Upper lobe of left lung (tissue), 6 donors: ENCODE measurements around the gene DEFB108B. TPM values are rescaled to one million over a fixed set of nuclear protein-coding genes. Genes with fewer than 3 reads are reported as not detected.
"Not testable (repeated sequence)": the region's sequence is repeated elsewhere in the genome, so short reads cannot be mapped to it uniquely, and the experiment has no call there.

Experiments used
- ATAC-seq, 2 donors: fragments of 200-7000 bp; cut with Tn5 transposase; one replicate each; pipeline ENCODE4 v1.9.1; 2022; ENCODE audit warnings: mild to moderate bottlenecking in 2 of 2, moderate library complexity in 2 of 2; ENCODE audit not compliant: low FRiP score in 2 of 2
- DNase-seq, 2 donors: peaks; one replicate each; pipeline ENCODE4 v3.0.0-alpha.2; 2019 to 2020
- H3K27ac ChIP-seq, 4 donors: fragments of 200-600 bp; sonication (generic); one replicate each; pipeline ENCODE4 v1.5.1; 2016 to 2019
- H3K27me3 ChIP-seq, 4 donors: fragments of 200-600 bp; sonication (generic); one replicate each; pipeline ENCODE4 v1.5.1; 2017 to 2019
- H3K36me3 ChIP-seq, 4 donors: fragments of 200-600 bp; sonication (generic); one replicate each; pipeline ENCODE4 v1.5.1; 2016 to 2019
- H3K4me1 ChIP-seq, 4 donors: fragments of 200-600 bp; sonication (generic); one replicate each; pipeline ENCODE4 v1.5.1; 2018 to 2019
- H3K4me3 ChIP-seq, 4 donors: fragments of 200-600 bp; sonication (generic); one replicate each; pipeline ENCODE4 v1.5.1; 2017 to 2019; ENCODE audit warnings: mild to moderate bottlenecking in 2 of 4, moderate library complexity in 1 of 4
- H3K9me3 ChIP-seq, 4 donors: fragments of 200-600 bp; sonication (generic); one replicate each; pipeline ENCODE4 v1.5.1; 2018 to 2019
- CTCF ChIP-seq, 6 experiments: fragments of 450-650 bp in 4 of 6; fragments of 200-600 bp in 2 of 6; sonication (generic) in 2 of 6; IDR thresholded peaks; one replicate each; pipeline ENCODE4 v1.5.1; 2016 to 2019; ENCODE audit warnings: antibody characterized with exemption in 6 of 6
- EP300 ChIP-seq, 4 donors: sonication (generic); formaldehyde crosslinking; IDR thresholded peaks; one replicate each; pipeline ENCODE4 v1.5.1; 2017; ENCODE audit warnings: antibody characterized with exemption in 4 of 4, control low read depth in 2 of 4
- WGBS, 2 donors: methylation state at CpG; one replicate each; pipeline ENCODE4 v1.1.5; 2017 to 2018; 5-methylcytosine and 5-hydroxymethylcytosine counted together
- total RNA-seq, 6 donors: library from RNA; depleted of rRNA in 4 of 6; stranded (reverse); fragments of >200 nt in 4 of 6; gene quantifications; one replicate each; pipeline versions ENCODE4 v1.1.0 to v1.2.1, GENCODE V29; 2016 to 2021
- donor health status: DM: no; HTN: no; CAD: no; lungs with moderate emphysema.
- donor health status: DM: no; HTN: yes; CAD: no; lungs with severe emphysema.

Gene DEFB108B
- total RNA-seq, 6 donors from 2014 or later = not detected

GRCh38 chr11:71812529-71812928, 20.5 kb upstream of the DEFB108B start:
- H3K4me3 ChIP-seq, H3K9me3 ChIP-seq, H3K4me1 ChIP-seq, ATAC-seq, H3K27me3 ChIP-seq, H3K36me3 ChIP-seq: not testable (repeated sequence)
- DNase-seq = peak in 1 of 2 donors; percentile 48
- WGBS, 2 donors = 93 to 100% methylated on average over 2 to 3 of the region's 3 CpGs
- peak overlapping the region in 2 of 4 donors; percentile 26 to 52 for H3K27ac ChIP-seq

GRCh38 chr11:71813481-71814355, 19.3 kb upstream of the DEFB108B start:
- WGBS, 2 donors = 10 to 13% methylated on average over 17 to 21 of the region's 46 CpGs
- peak; percentile 64 to 87 (median 84) for TF ChIP-seq CTCF (IDR thresholded peaks at IDR 0.05)

DNA sequence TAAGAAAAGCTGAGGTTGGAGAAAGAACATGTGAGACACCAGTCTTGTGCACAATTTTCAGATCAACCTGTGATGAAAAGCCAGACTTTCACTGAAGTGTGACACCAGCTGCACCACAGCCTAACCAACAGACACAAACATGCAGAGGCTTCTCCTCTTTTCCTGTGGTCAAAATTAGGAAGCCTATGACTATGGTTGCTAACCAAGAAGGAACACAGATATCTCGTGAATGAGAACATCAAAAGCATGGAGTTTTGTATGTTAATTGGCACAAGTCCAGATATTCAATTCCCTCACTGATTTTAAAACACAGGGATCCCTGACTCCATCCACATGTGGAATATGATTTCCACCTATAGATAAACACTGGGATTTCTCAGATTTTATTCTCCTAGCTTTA, 11.5 kb upstream of the DEFB108B start:
- DNase-seq, H3K4me1 ChIP-seq, H3K4me3 ChIP-seq, ATAC-seq, H3K27ac ChIP-seq, H3K27me3 ChIP-seq, H3K9me3 ChIP-seq, H3K36me3 ChIP-seq: not testable (repeated sequence)
- 25 to 44% methylated on average over 1 of the region's 1 CpG for WGBS, 2 donors

More at GRCh38 chr11:71813481-71814355, 19.3 kb upstream of the DEFB108B start:
- not testable (repeated sequence) for H3K9me3 ChIP-seq, ATAC-seq, H3K36me3 ChIP-seq, H3K4me1 ChIP-seq, H3K27me3 ChIP-seq
- DNase-seq = peak; percentile 84 to 91
- peak overlapping the region; percentile 4 to 57 (median 46) for H3K4me3 ChIP-seq
- peak overlapping the region in 3 of 4 donors; percentile 34 to 78 (median 35) for H3K27ac ChIP-seq

- H3K4me3 ChIP-seq, H3K36me3 ChIP-seq, H3K4me1 ChIP-seq, ATAC-seq, H3K27me3 ChIP-seq, DNase-seq, H3K27ac ChIP-seq, H3K9me3 ChIP-seq: not testable (repeated sequence)
- WGBS, 2 donors = 95 to 98% methylated on average over 3 of the region's 3 CpGs
Measured at GRCh38 chr11:71829247-71829646, 3.8 kb upstream of the DEFB108B start.

DNA sequence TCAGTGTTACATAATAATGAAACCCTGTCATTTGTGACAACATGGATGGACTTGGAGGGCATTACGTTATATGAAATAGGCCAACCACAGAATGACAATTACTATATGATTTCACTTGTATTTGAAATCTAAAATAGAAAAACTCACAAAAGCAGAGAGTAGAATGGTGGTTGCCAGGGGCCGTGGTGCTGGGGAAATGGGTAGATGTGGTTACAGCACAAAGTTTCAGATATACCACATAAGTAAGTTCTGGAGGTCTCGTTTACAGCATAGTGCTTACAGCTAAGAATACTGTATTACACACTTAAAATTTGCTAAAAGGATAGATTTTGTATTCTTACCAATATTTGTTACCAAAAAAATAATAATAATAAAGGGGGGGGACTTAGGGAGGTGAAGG, 3.3 kb upstream of the DEFB108B start:
- not testable (repeated sequence) for H3K36me3 ChIP-seq, H3K9me3 ChIP-seq, H3K4me1 ChIP-seq, H3K4me3 ChIP-seq, H3K27ac ChIP-seq, DNase-seq, ATAC-seq, H3K27me3 ChIP-seq
- WGBS, 2 donors = 78 to 84% methylated on average over 3 of the region's 3 CpGs

DNA sequence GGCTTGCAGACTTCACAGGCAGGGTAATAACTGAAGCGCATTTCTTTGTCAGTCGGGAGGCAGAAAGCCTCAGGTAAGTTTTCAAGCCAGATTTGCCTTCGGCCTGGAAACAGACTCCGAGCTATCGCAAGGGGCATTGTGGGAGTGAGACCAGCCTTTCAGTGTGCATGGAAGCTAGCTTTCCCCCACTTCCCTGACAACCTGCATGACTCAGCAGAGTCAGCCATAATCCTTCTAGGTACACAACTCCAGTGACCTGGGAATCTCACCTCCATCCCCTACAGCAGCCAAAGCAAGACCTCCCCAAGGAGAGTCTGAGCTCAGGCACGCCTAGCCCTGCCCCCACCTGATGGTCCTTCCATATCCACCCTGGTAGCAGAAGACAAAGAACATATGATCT, 9.7 kb downstream of the DEFB108B start:
- H3K27ac ChIP-seq, H3K36me3 ChIP-seq, H3K9me3 ChIP-seq, ATAC-seq, H3K27me3 ChIP-seq, H3K4me3 ChIP-seq, H3K4me1 ChIP-seq, DNase-seq: not testable (repeated sequence)
- 87 to 94% methylated on average over 3 to 6 of the region's 6 CpGs for WGBS, 2 donors

DNA sequence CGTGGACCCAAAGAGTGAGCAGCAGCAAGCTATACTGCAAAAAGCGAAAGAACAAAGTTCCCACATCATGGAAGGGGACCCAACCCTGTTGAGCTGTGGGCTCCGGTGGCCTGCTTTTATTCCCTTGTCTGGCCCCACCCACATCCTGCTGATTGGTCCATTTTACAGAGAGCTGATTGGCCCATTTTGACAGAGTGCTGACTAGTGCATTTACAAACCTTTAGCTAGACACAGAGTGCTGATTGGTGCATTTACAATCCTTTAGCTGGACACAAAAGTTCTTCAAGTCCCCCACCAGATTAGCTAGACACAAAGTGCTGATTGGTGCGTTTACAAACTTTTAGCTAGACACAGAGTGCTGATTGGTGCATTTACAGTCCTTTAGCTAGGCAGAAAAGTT, 10.4 kb downstream of the DEFB108B start:
- not testable (repeated sequence) for DNase-seq, H3K4me3 ChIP-seq, ATAC-seq, H3K36me3 ChIP-seq, H3K27me3 ChIP-seq, H3K9me3 ChIP-seq, H3K4me1 ChIP-seq, H3K27ac ChIP-seq
- WGBS, 2 donors = 88 to 92% methylated on average over 3 to 4 of the region's 4 CpGs

- ATAC-seq (no peak), DNase-seq (peak in 1 of 2 donors; percentile 79)
- H3K36me3 ChIP-seq = no peaks in the 10 kb centered on the region
- 75 to 76% methylated on average over 7 to 13 of the region's 15 CpGs for WGBS, 2 donors
- no peak overlapping the region for H3K27ac ChIP-seq
- H3K4me1 ChIP-seq = no peaks in the 10 kb centered on the region
- no peaks in the 10 kb centered on the region for H3K27me3 ChIP-seq
- H3K4me3 ChIP-seq = no peak overlapping the region
- no peaks in the 10 kb centered on the region for H3K9me3 ChIP-seq
- no peak for TF ChIP-seq EP300 (IDR thresholded peaks at IDR 0.05)
Measured at GRCh38 chr11:71843858-71844257, 10.9 kb downstream of the DEFB108B start.

DNA sequence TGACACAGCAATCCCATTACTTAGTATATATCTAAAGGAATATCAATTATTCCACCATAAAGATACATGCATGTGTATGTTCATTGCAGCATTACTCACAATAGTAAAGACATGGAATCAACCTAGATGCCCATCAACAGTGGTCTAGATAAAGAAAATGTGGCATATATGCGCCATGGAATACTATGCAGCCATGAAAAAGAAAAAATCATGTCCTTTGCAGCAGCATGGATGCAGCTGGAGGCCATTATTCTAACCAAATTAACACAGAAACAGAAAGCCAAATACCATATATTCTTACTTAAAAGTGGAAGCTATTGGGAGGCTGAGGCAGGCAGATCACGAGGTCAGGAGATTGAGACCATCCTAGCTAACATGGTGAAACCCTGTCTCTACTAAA, 20.9 kb downstream of the DEFB108B start:
- not testable (repeated sequence) for H3K4me1 ChIP-seq, H3K9me3 ChIP-seq, H3K27me3 ChIP-seq, H3K36me3 ChIP-seq, DNase-seq, H3K4me3 ChIP-seq, ATAC-seq, H3K27ac ChIP-seq
- 93 to 100% methylated on average over 2 of the region's 2 CpGs for WGBS, 2 donors

GRCh38 chr11:71855880-71856279, 22.9 kb downstream of the DEFB108B start:
- not testable (repeated sequence) for H3K9me3 ChIP-seq, H3K27me3 ChIP-seq, DNase-seq, ATAC-seq, H3K27ac ChIP-seq, H3K36me3 ChIP-seq, H3K4me3 ChIP-seq, H3K4me1 ChIP-seq
- 40 to 57% methylated on average over 2 of the region's 2 CpGs for WGBS, 2 donors

GRCh38 chr11:71860835-71861234, 27.8 kb downstream of the DEFB108B start:
- H3K9me3 ChIP-seq, H3K27ac ChIP-seq, H3K36me3 ChIP-seq, H3K4me1 ChIP-seq, DNase-seq, H3K27me3 ChIP-seq, H3K4me3 ChIP-seq, ATAC-seq: not testable (repeated sequence)
- 93 to 96% methylated on average over 3 of the region's 3 CpGs for WGBS, 2 donors
